ENCODE measurements around the gene NAA60. TPM values are rescaled to one million over a fixed set of nuclear protein-coding genes. Genes with fewer than 3 reads are reported as not detected.

The NAA60 gene
- polyA plus RNA-seq, 1 of the 3 experiments (the other 2 are of a cell fraction), result 17.2 TPM

DNA sequence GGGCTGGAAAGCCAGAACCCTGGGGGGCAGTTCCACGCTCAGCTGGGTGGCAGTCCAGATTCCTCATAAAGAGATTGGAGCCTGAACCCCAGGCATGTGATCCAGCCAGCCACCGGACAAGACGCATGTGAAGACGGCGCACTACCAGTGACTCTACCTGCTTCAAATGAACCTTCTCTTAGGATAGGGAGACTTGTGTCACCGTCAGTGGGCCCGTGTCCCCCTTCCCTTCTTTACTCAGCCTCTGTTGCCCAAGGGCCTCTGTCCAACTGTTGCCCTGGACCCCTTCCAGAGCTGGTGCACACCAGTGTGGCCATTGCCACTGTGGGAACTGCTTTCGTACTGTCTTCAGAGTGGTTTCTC lies 75.5 kb downstream of the NAA60 start:
- Histone ChIP-seq H2AFZ (ENCODE audit: low read depth) (no peak overlapping the region), H3K27ac (ENCODE audit: low read depth in 2 of 2, low read length in 1 of 2) (no peak overlapping the region), H3K79me2 (ENCODE audit: insufficient read depth) (no peaks in the 10 kb centered on the region), H3K9ac (no peak overlapping the region), H3F3A (replicated peaks; ENCODE audit: insufficient read depth) (peaks cover 3% of the 10 kb centered on the region), H3K4me2 (no peak overlapping the region), H3K27me3 (ENCODE audit: insufficient read depth) (no peaks in the 10 kb centered on the region), H3K9me3 (no peaks in the 10 kb centered on the region), H4K20me1 (ENCODE audit: insufficient read depth) (no peaks in the 10 kb centered on the region), H3K4me3 (ENCODE audit: low read depth in 2 of 2, low read length in 1 of 2) (no peak overlapping the region), H3K9me2 (no peaks in the 10 kb centered on the region), H3K4me1 (ENCODE audit: control insufficient read depth in 1 of 2, insufficient read depth in 2 of 2, low read depth in 1 of 2, low read length in 1 of 2) (no peaks in the 10 kb centered on the region; a peak in 1 of 4 replicates), H3K36me3 (replicated peaks in 1 of 2; ENCODE audit: control insufficient read depth in 1 of 2, insufficient read depth in 2 of 2, low read length in 1 of 2) (peaks cover 39 to 68% of the 10 kb centered on the region in 2 experiments)
- no peak for DNase-seq
- POLR2A ChIA-PET, result no interaction called here
- 100% methylated on average over 3 of the region's 8 CpGs for WGBS (ENCODE audit: low lambda C conversion rate)
- CTCF ChIA-PET, result interaction anchor here (0.8 kb wide), 1 partner anchor 18 kb away, joined by 3 read pairs; the partner anchor contains the start of gene CLUAP1
- TF ChIP-seq RCOR1 (IDR thresholded peaks at IDR 0.05; ENCODE audit: low read length) (no peak), RFX5 (IDR thresholded peaks at IDR 0.05; ENCODE audit: low read length) (no peak), EP300 (IDR thresholded peaks at IDR 0.05; ENCODE audit: borderline replicate concordance in 1 of 2, low read depth in 1 of 2, low read length in 1 of 2) (no peak), JUND (IDR thresholded peaks at IDR 0.05) (no peak), CHD2 (IDR thresholded peaks at IDR 0.05; ENCODE audit: low read length, partially characterized antibody) (no peak), EZH2phosphoT487 (IDR thresholded peaks at IDR 0.05; ENCODE audit: borderline replicate concordance, low read depth) (no peak), FOXJ3 (CRISPR knock-in tag; IDR thresholded peaks at IDR 0.05) (no peak), YY1 (IDR thresholded peaks at IDR 0.05; ENCODE audit: low read depth) (no peak), TAF1 (IDR thresholded peaks at IDR 0.05; ENCODE audit: borderline replicate concordance, low read depth, low read length) (no peak), NRF1 (IDR thresholded peaks at IDR 0.05; ENCODE audit: low read depth, low read length) (no peak), FOXM1 (IDR thresholded peaks at IDR 0.05; ENCODE audit: low read depth) (no peak), GATA2 (CRISPR knock-in tag; IDR thresholded peaks at IDR 0.05) (no peak), GABPA (IDR thresholded peaks at IDR 0.05; ENCODE audit: low read depth) (no peak)
- TF ChIP-seq, protein P1, sequence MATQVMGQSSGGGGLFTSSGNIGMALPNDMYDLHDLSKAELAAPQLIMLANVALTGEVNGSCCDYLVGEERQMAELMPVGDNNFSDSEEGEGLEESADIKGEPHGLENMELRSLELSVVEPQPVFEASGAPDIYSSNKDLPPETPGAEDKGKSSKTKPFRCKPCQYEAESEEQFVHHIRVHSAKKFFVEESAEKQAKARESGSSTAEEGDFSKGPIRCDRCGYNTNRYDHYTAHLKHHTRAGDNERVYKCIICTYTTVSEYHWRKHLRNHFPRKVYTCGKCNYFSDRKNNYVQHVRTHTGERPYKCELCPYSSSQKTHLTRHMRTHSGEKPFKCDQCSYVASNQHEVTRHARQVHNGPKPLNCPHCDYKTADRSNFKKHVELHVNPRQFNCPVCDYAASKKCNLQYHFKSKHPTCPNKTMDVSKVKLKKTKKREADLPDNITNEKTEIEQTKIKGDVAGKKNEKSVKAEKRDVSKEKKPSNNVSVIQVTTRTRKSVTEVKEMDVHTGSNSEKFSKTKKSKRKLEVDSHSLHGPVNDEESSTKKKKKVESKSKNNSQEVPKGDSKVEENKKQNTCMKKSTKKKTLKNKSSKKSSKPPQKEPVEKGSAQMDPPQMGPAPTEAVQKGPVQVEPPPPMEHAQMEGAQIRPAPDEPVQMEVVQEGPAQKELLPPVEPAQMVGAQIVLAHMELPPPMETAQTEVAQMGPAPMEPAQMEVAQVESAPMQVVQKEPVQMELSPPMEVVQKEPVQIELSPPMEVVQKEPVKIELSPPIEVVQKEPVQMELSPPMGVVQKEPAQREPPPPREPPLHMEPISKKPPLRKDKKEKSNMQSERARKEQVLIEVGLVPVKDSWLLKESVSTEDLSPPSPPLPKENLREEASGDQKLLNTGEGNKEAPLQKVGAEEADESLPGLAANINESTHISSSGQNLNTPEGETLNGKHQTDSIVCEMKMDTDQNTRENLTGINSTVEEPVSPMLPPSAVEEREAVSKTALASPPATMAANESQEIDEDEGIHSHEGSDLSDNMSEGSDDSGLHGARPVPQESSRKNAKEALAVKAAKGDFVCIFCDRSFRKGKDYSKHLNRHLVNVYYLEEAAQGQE (IDR thresholded peaks at IDR 0.05; ENCODE audit: low read depth, low read length), result no peak
- TF ChIP-seq, protein P2, sequence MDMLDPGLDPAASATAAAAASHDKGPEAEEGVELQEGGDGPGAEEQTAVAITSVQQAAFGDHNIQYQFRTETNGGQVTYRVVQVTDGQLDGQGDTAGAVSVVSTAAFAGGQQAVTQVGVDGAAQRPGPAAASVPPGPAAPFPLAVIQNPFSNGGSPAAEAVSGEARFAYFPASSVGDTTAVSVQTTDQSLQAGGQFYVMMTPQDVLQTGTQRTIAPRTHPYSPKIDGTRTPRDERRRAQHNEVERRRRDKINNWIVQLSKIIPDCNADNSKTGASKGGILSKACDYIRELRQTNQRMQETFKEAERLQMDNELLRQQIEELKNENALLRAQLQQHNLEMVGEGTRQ (IDR thresholded peaks at IDR 0.05; ENCODE audit: borderline replicate concordance, low read depth, low read length), result no peak
- TF ChIP-seq, protein P3, sequence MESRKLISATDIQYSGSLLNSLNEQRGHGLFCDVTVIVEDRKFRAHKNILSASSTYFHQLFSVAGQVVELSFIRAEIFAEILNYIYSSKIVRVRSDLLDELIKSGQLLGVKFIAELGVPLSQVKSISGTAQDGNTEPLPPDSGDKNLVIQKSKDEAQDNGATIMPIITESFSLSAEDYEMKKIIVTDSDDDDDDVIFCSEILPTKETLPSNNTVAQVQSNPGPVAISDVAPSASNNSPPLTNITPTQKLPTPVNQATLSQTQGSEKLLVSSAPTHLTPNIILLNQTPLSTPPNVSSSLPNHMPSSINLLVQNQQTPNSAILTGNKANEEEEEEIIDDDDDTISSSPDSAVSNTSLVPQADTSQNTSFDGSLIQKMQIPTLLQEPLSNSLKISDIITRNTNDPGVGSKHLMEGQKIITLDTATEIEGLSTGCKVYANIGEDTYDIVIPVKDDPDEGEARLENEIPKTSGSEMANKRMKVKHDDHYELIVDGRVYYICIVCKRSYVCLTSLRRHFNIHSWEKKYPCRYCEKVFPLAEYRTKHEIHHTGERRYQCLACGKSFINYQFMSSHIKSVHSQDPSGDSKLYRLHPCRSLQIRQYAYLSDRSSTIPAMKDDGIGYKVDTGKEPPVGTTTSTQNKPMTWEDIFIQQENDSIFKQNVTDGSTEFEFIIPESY (IDR thresholded peaks at IDR 0.05; ENCODE audit: borderline replicate concordance, low read depth), result no peak
- TF ChIP-seq, protein P4, sequence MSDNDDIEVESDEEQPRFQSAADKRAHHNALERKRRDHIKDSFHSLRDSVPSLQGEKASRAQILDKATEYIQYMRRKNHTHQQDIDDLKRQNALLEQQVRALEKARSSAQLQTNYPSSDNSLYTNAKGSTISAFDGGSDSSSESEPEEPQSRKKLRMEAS (IDR thresholded peaks at IDR 0.05; ENCODE audit: low read depth), result no peak
- TF ChIP-seq, protein P5, sequence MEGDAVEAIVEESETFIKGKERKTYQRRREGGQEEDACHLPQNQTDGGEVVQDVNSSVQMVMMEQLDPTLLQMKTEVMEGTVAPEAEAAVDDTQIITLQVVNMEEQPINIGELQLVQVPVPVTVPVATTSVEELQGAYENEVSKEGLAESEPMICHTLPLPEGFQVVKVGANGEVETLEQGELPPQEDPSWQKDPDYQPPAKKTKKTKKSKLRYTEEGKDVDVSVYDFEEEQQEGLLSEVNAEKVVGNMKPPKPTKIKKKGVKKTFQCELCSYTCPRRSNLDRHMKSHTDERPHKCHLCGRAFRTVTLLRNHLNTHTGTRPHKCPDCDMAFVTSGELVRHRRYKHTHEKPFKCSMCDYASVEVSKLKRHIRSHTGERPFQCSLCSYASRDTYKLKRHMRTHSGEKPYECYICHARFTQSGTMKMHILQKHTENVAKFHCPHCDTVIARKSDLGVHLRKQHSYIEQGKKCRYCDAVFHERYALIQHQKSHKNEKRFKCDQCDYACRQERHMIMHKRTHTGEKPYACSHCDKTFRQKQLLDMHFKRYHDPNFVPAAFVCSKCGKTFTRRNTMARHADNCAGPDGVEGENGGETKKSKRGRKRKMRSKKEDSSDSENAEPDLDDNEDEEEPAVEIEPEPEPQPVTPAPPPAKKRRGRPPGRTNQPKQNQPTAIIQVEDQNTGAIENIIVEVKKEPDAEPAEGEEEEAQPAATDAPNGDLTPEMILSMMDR (IDR thresholded peaks at IDR 0.05), result no peak
- TF ChIP-seq, protein P6, sequence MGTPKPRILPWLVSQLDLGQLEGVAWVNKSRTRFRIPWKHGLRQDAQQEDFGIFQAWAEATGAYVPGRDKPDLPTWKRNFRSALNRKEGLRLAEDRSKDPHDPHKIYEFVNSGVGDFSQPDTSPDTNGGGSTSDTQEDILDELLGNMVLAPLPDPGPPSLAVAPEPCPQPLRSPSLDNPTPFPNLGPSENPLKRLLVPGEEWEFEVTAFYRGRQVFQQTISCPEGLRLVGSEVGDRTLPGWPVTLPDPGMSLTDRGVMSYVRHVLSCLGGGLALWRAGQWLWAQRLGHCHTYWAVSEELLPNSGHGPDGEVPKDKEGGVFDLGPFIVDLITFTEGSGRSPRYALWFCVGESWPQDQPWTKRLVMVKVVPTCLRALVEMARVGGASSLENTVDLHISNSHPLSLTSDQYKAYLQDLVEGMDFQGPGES (IDR thresholded peaks at IDR 0.05; ENCODE audit: low read depth, low read length), result no peak
